Esophagus muscularis mucosa (tissue), 4 donors: Measurements from ENCODE around the gene DLG5.

Source experiments
- CTCF ChIP-seq, 3 experiments: fragments of 200-600 bp in 2 of 3; fragments of 450-650 bp in 1 of 3; sonication (generic) in 2 of 3; IDR thresholded peaks; one replicate each; pipeline ENCODE4 v1.5.1; 2017 to 2019; ENCODE audit warnings: antibody characterized with exemption in 3 of 3, mild to moderate bottlenecking in 2 of 3, moderate library complexity in 1 of 3
- EP300 ChIP-seq: sonication (generic); formaldehyde crosslinking; IDR thresholded peaks from one replicate; pipeline ENCODE4 v1.6.1; 2017; ENCODE audit warnings: antibody characterized with exemption
- POLR2A ChIP-seq: fragments of 450-650 bp; IDR thresholded peaks from one replicate; pipeline ENCODE4 v1.6.1; 2017; ENCODE audit warnings: antibody characterized with exemption, moderate library complexity, mild to moderate bottlenecking, low read depth
- POLR2AphosphoS5 ChIP-seq, 2 donors: sonication (generic); formaldehyde crosslinking; IDR thresholded peaks; one replicate each; pipeline ENCODE4 v1.6.1; 2017; ENCODE audit warnings: antibody characterized with exemption in 2 of 2

GRCh38 chr10:77834943-77835668 lies 91.4 kb downstream of the DLG5 start:
- TF ChIP-seq EP300 (no peak), CTCF (IDR thresholded peaks at IDR 0.05) (no peak), POLR2A (no peak), POLR2AphosphoS5 (IDR thresholded peaks at IDR 0.05) (no peak)
